Measurements from ENCODE around the gene CTSG. TPM values are rescaled to one million over a fixed set of nuclear protein-coding genes. Genes with fewer than 3 reads are reported as not detected.
"Not testable (repeated sequence)": the region's sequence is repeated elsewhere in the genome, so short reads cannot be mapped to it uniquely, and the experiment has no call there.

CTSG gene
- total RNA-seq, 1 donor from 2014 or later, result 1.5 TPM

GRCh38 chr14:24542346-24542936 lies 33.6 kb downstream of the CTSG start:
- DNase-seq (ENCODE audit: extremely low spot score in 2 of 2), result no peak
- TF ChIP-seq POLR2AphosphoS5 (IDR thresholded peaks at IDR 0.05; ENCODE audit: insufficient read depth in 1 of 2, low read depth in 1 of 2), result no peak
- TF ChIP-seq, protein P1, sequence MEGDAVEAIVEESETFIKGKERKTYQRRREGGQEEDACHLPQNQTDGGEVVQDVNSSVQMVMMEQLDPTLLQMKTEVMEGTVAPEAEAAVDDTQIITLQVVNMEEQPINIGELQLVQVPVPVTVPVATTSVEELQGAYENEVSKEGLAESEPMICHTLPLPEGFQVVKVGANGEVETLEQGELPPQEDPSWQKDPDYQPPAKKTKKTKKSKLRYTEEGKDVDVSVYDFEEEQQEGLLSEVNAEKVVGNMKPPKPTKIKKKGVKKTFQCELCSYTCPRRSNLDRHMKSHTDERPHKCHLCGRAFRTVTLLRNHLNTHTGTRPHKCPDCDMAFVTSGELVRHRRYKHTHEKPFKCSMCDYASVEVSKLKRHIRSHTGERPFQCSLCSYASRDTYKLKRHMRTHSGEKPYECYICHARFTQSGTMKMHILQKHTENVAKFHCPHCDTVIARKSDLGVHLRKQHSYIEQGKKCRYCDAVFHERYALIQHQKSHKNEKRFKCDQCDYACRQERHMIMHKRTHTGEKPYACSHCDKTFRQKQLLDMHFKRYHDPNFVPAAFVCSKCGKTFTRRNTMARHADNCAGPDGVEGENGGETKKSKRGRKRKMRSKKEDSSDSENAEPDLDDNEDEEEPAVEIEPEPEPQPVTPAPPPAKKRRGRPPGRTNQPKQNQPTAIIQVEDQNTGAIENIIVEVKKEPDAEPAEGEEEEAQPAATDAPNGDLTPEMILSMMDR (IDR thresholded peaks at IDR 0.05), result no peak
- no peak for TF ChIP-seq POLR2A (IDR thresholded peaks at IDR 0.05)
- Histone ChIP-seq H3K36me3 (no peaks in the 10 kb centered on the region), H3K4me3 (no peak overlapping the region), H3K27me3 (no peaks in the 10 kb centered on the region), H3K9me3 (no peaks in the 10 kb centered on the region), H3K4me1 (no peaks in the 10 kb centered on the region), H3K27ac (no peak overlapping the region)
- intact Hi-C loops (cut with DNase I), result no loop called here

DNA sequence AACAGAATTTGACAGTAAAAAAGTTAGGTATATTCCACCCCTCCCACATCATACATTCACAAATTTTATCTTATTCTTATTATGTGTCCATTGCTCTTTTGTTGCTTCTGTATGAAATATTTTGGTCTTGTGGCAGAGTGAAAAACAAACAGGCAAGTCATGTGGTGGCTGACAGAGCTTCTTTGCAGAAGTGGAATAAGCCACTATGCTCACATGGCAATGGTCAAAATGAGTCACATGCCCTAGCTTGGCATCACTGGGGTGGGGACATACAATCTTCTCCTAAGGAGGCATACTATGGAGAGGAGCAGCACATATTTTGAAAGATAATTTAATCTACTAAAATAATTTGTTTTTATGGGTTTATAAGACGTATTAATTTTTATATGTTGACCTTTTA lies 40.3 kb downstream of the CTSG start:
- Histone ChIP-seq H3K4me1 (no peaks in the 10 kb centered on the region), H3K27ac (no peak overlapping the region), H3K9me3 (no peaks in the 10 kb centered on the region), H3K27me3 (no peaks in the 10 kb centered on the region), H3K4me3 (no peak overlapping the region), H3K36me3 (no peaks in the 10 kb centered on the region)
- no peak for DNase-seq (ENCODE audit: extremely low spot score in 2 of 2)
- intact Hi-C loops (cut with DNase I), result no loop called here
- TF ChIP-seq POLR2AphosphoS5 (IDR thresholded peaks at IDR 0.05; ENCODE audit: insufficient read depth in 1 of 2, low read depth in 1 of 2) (no peak), POLR2A (IDR thresholded peaks at IDR 0.05) (no peak)
- TF ChIP-seq, protein P1 (IDR thresholded peaks at IDR 0.05), result no peak

GRCh38 chr14:24534286-24534685 lies 41.8 kb downstream of the CTSG start:
- no peaks in the 10 kb centered on the region for H3K27me3 ChIP-seq
- intact Hi-C loops (cut with DNase I), result no loop called here
- H3K9me3 ChIP-seq, result no peaks in the 10 kb centered on the region
- H3K4me3 ChIP-seq, result no peak overlapping the region
- H3K4me1 ChIP-seq, result no peaks in the 10 kb centered on the region
- H3K36me3 ChIP-seq, result no peaks in the 10 kb centered on the region
- TF ChIP-seq, protein P1 (IDR thresholded peaks at IDR 0.05), result no peak
- TF ChIP-seq POLR2A (IDR thresholded peaks at IDR 0.05) (no peak), POLR2AphosphoS5 (IDR thresholded peaks at IDR 0.05; ENCODE audit: insufficient read depth in 1 of 2, low read depth in 1 of 2) (no peak)
- no peak for DNase-seq (ENCODE audit: extremely low spot score in 2 of 2)
- no peak overlapping the region for H3K27ac ChIP-seq

DNA sequence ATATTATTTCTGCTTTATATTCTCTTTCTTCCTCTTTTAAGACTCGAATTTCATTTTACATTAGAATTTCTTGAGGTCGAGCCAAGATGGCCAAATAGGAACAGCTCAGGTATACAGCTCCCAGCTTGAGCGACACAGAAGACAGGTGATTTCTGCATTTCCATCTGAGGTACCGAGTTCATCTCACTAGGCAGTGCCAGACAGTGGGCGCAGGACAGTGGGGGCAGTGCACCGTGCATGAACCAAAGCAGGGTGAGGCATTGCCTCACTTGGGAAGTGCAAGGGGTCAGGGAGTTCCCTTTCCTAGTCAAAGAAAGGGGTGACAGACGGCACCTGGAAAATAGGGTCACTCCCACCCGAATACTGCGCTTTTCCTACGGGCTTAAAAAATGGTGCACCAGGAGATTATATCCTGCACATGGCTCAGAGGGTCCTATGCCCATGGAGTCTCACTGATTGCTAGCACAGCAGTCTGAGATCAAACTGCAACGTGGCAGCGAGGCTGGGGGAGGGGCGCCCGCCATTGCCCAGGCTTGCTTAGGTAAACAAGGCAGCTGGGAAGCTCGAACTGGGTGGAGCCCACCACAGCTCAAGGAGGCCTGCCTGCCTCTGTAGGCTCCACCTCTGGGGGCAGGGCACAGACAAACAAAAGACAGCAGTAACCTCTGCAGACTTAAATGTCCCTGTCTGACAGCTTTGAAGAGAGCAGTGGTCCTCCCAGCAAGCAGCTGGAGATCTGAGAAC lies 50.0 kb downstream of the CTSG start:
- H3K9me3 ChIP-seq; intact Hi-C loops (cut with DNase I); H3K4me1 ChIP-seq; H3K4me3 ChIP-seq; DNase-seq (ENCODE audit: extremely low spot score in 2 of 2); H3K27me3 ChIP-seq; H3K36me3 ChIP-seq; H3K27ac ChIP-seq: not testable (repeated sequence)

Other genes with a start within 250 kb of the CTSG start
- 32.7 TPM for gene ADCY4, start 241.2 kb downstream of the CTSG start, total RNA-seq
- 10.1 TPM for gene RIPK3, start 236.3 kb downstream of the CTSG start, total RNA-seq
- gene NFATC4, start 208.1 kb downstream of the CTSG start, total RNA-seq, result 47.9 TPM
- gene NYNRIN, start 177.2 kb downstream of the CTSG start, total RNA-seq, result 14.7 TPM
- gene CBLN3, start 146.6 kb downstream of the CTSG start, total RNA-seq, result 1.7 TPM
- gene KHNYN, start 146.3 kb downstream of the CTSG start, total RNA-seq, result 41.7 TPM
- 43.2 TPM for gene SDR39U1, start 133.5 kb downstream of the CTSG start, total RNA-seq
- gene CMA1, start 68.0 kb downstream of the CTSG start, total RNA-seq, result not detected
- not detected for gene GZMH, start 33.4 kb upstream of the CTSG start, total RNA-seq
- 2.2 TPM for gene GZMB, start 57.9 kb upstream of the CTSG start, total RNA-seq

Data from vagina (tissue), 2 donors.